COR-L47 (cell line): ENCODE results near the gene DLG2.

Experiments used
- DNase-seq: peaks from one replicate; lab custom pipeline; 2025; lab: John Stamatoyannopoulos, UW

Gene DLG2

GRCh38 chr11:83836883-83837654 lies 1790.1 kb downstream of the DLG2 start:
- DNase-seq, result peak; percentile 51

- DNase-seq, result no peak
Measured at GRCh38 chr11:83836065-83836464, 1791.1 kb downstream of the DLG2 start.

GRCh38 chr11:83835423-83835822 lies 1791.7 kb downstream of the DLG2 start:
- no peak for DNase-seq

GRCh38 chr11:83831929-83832328 lies 1795.2 kb downstream of the DLG2 start:
- DNase-seq, result no peak

GRCh38 chr11:83827940-83828554 lies 1799.1 kb downstream of the DLG2 start:
- peak; percentile 41 for DNase-seq

- no peak for DNase-seq
Measured at GRCh38 chr11:83827520-83827919, 1799.6 kb downstream of the DLG2 start.

- DNase-seq, result no peak
Measured at GRCh38 chr11:83826078-83826477, 1801.1 kb downstream of the DLG2 start.

- no peak for DNase-seq
Measured at GRCh38 chr11:83823461-83824025, 1803.6 kb downstream of the DLG2 start.

- peak; percentile 50 for DNase-seq
Measured at GRCh38 chr11:83819931-83820549, 1807.1 kb downstream of the DLG2 start.

GRCh38 chr11:83818349-83818748 lies 1808.8 kb downstream of the DLG2 start:
- no peak for DNase-seq

GRCh38 chr11:83816572-83817187 lies 1810.5 kb downstream of the DLG2 start:
- DNase-seq, result peak; percentile 39

- DNase-seq, result no peak
Measured at GRCh38 chr11:83815736-83816135, 1811.4 kb downstream of the DLG2 start.

GRCh38 chr11:83813296-83813695 lies 1813.8 kb downstream of the DLG2 start:
- no peak for DNase-seq

- no peak for DNase-seq
Measured at GRCh38 chr11:83809274-83809673, 1817.9 kb downstream of the DLG2 start.

- no peak for DNase-seq
Measured at GRCh38 chr11:83801799-83802198, 1825.3 kb downstream of the DLG2 start.

GRCh38 chr11:83793310-83793709 lies 1833.8 kb downstream of the DLG2 start:
- no peak for DNase-seq

GRCh38 chr11:83791557-83791956 lies 1835.6 kb downstream of the DLG2 start:
- no peak for DNase-seq

- no peak for DNase-seq
Measured at GRCh38 chr11:83785942-83786341, 1841.2 kb downstream of the DLG2 start.

GRCh38 chr11:83784419-83784818 lies 1842.7 kb downstream of the DLG2 start:
- DNase-seq, result no peak

- DNase-seq, result no peak
Measured at GRCh38 chr11:83782329-83782728, 1844.8 kb downstream of the DLG2 start.

GRCh38 chr11:83779876-83780275 lies 1847.3 kb downstream of the DLG2 start:
- DNase-seq, result no peak

- no peak for DNase-seq
Measured at GRCh38 chr11:83778596-83778995, 1848.5 kb downstream of the DLG2 start.
